Measurements from ENCODE around the gene TSTD1.
"Not testable (repeated sequence)": the region's sequence is repeated elsewhere in the genome, so short reads cannot be mapped to it uniquely, and the experiment has no call there.

The TSTD1 gene

GRCh38 chr1:161068306-161069234, 29.8 kb upstream of the TSTD1 start:
- peak; percentile 69 for DNase-seq

GRCh38 chr1:161066694-161067093, 27.9 kb upstream of the TSTD1 start:
- DNase-seq = no peak

- DNase-seq = not testable (repeated sequence)
Measured at GRCh38 chr1:161065681-161066080, 26.9 kb upstream of the TSTD1 start.

- DNase-seq = not testable (repeated sequence)
Measured at GRCh38 chr1:161063936-161064335, 25.2 kb upstream of the TSTD1 start.

- DNase-seq = no peak
Measured at GRCh38 chr1:161061419-161061818, 22.7 kb upstream of the TSTD1 start.

- DNase-seq = no peak
Measured at GRCh38 chr1:161059293-161059692, 20.5 kb upstream of the TSTD1 start.

GRCh38 chr1:161054805-161055204, 16.0 kb upstream of the TSTD1 start:
- no peak for DNase-seq

GRCh38 chr1:161054232-161054631, 15.5 kb upstream of the TSTD1 start:
- no peak for DNase-seq

GRCh38 chr1:161052899-161053298, 14.1 kb upstream of the TSTD1 start:
- no peak for DNase-seq

- DNase-seq = no peak
Measured at GRCh38 chr1:161051219-161051618, 12.5 kb upstream of the TSTD1 start.

- no peak for DNase-seq
Measured at GRCh38 chr1:161048949-161049722, 10.4 kb upstream of the TSTD1 start.

GRCh38 chr1:161047436-161048420, 9.0 kb upstream of the TSTD1 start:
- DNase-seq = no peak

- DNase-seq = no peak
Measured at GRCh38 chr1:161046605-161047228, 8.0 kb upstream of the TSTD1 start.

- peak; percentile 85 for DNase-seq
Measured at GRCh38 chr1:161045736-161046604, 7.2 kb upstream of the TSTD1 start, which contains the start of gene USF1. Gene USF1, minus strand, starts transcription at chr1:161045977. Its CDS starts 2,702 bp downstream, at chr1:161043275.

GRCh38 chr1:161044908-161045735, 6.4 kb upstream of the TSTD1 start:
- DNase-seq = peak; percentile 38

- DNase-seq = no peak
Measured at GRCh38 chr1:161044535-161044907, 5.8 kb upstream of the TSTD1 start.

GRCh38 chr1:161039546-161039945, 782 bp upstream of the TSTD1 start:
- DNase-seq = no peak

- DNase-seq = no peak
Measured at GRCh38 chr1:161039154-161039545, 386 bp upstream of the TSTD1 start.

- DNase-seq = no peak
Measured at GRCh38 chr1:161037661-161038522, 872 bp downstream of the TSTD1 start.

All from stimulated activated CD4-positive, alpha-beta T cell treated with anti-CD3 and anti-CD28 coated beads, Interleukin-12 subunit alpha, Interleukin-12 subunit beta, amount 100 ng/mL, for 4 hours (primary cell).